HG03280 (cell line): ENCODE data around the gene SDC1.

ENCODE experiments used
- ATAC-seq: cut with Tn5 transposase; IDR thresholded peaks from one replicate; pipeline ENCODE4 v1.9.1; 2021; ENCODE audit warnings: mild to moderate bottlenecking, moderate library complexity; ENCODE audit not compliant: unreplicated experiment

The SDC1 gene

GRCh38 chr2:20229322-20230113 is 4.6 kb upstream of the SDC1 start:
- no peak for ATAC-seq

GRCh38 chr2:20227894-20228505 is 3.1 kb upstream of the SDC1 start:
- no peak for ATAC-seq

GRCh38 chr2:20226152-20226545 is 1.2 kb upstream of the SDC1 start:
- no peak for ATAC-seq

- peak; percentile 57 for ATAC-seq
These were observed 593 bp upstream of the SDC1 start for GRCh38 chr2:20225294-20226151.

GRCh38 chr2:20224164-20224715 is 690 bp downstream of the SDC1 start:
- ATAC-seq: peak; percentile 32

- ATAC-seq: peak; percentile 13
These were observed 1.3 kb downstream of the SDC1 start for GRCh38 chr2:20223407-20224163.

- ATAC-seq: no peak
These were observed 2.0 kb downstream of the SDC1 start for GRCh38 chr2:20222769-20223406.

GRCh38 chr2:20222014-20222768 is 2.7 kb downstream of the SDC1 start:
- ATAC-seq: no peak

- no peak for ATAC-seq
These were observed 3.4 kb downstream of the SDC1 start for GRCh38 chr2:20221555-20221973.

- no peak for ATAC-seq
These were observed 4.0 kb downstream of the SDC1 start for GRCh38 chr2:20220806-20221554.

GRCh38 chr2:20219763-20220380 is 5.1 kb downstream of the SDC1 start:
- no peak for ATAC-seq

- no peak for ATAC-seq
These were observed 6.3 kb downstream of the SDC1 start for GRCh38 chr2:20218331-20219320.

GRCh38 chr2:20217041-20217970 is 7.6 kb downstream of the SDC1 start:
- ATAC-seq: no peak

- ATAC-seq: no peak
These were observed 8.6 kb downstream of the SDC1 start for GRCh38 chr2:20216130-20217025.
